ENCODE data around the gene EFCAB8.
"Not testable (repeated sequence)": the region's sequence is repeated elsewhere in the genome, so short reads cannot be mapped to it uniquely, and the experiment has no call there.

Gene EFCAB8

DNA sequence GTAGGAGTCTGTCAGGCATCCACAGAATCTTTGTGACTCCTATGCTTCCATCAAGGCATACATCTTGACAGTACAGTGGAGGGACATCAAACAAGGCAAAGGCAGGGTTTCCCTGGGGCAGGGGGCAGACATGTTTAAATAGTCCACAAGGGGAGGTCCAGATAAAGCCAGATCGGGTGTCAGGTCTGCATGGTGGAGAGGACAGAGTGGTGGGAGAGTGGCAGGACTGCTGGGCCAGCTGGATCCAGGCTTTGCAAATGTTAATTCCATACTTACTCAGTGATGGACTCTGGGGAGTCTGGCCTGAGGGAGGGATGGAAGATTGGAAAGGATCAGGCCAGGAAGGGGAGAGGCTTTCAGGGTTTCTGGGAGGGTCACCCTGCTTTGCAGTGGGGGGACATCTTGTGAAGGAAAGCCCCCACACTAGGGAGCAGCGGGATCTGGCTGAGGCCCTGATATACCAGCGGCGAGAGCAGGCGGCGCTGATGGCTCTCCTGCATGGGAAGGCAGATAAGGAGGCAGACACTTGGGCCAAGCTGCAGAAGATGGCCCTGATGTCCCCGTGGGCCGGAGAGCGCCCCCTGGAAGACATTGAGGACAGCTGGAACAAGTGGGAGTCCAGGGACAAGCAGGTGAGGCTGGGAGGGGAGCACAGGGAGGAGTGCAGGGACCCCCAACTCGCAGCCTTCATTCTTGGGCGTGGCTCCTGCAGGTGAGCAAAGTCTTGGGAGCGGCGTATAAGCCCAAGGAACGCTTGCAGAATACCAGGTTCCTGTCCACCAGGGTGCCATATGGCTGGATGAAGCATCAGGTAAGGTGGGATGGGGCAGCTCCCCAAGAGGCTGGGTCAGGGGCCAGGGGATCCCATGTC, 100.9 kb downstream of the EFCAB8 start:
- DNase-seq (ENCODE audit: low read depth), result no peak
- no peak for TF ChIP-seq CTCF (IDR thresholded peaks at IDR 0.05; ENCODE audit: low read length, missing control alignments)
- H3K4me3 ChIP-seq (replicated peaks; ENCODE audit: low read depth, low read length), result no peak overlapping the region

DNA sequence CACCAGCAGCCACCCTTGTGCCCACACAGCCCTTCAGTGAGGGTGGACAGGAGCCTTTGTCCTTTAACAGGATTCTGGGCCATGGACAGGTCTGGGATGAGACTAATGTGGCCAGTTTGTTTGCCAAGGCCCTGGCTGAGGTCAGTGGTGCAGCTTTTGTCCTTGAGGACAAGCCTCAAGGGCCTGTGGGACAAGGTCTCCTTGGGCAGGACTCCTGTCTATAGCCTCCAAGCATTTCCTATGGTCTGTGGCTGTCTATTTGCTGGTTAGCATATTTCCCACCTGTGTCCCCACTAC, 101.4 kb downstream of the EFCAB8 start:
- no peak overlapping the region for H3K4me3 ChIP-seq (replicated peaks; ENCODE audit: low read depth, low read length)
- DNase-seq (ENCODE audit: low read depth), result no peak
- TF ChIP-seq CTCF (IDR thresholded peaks at IDR 0.05; ENCODE audit: low read length, missing control alignments), result no peak

DNA sequence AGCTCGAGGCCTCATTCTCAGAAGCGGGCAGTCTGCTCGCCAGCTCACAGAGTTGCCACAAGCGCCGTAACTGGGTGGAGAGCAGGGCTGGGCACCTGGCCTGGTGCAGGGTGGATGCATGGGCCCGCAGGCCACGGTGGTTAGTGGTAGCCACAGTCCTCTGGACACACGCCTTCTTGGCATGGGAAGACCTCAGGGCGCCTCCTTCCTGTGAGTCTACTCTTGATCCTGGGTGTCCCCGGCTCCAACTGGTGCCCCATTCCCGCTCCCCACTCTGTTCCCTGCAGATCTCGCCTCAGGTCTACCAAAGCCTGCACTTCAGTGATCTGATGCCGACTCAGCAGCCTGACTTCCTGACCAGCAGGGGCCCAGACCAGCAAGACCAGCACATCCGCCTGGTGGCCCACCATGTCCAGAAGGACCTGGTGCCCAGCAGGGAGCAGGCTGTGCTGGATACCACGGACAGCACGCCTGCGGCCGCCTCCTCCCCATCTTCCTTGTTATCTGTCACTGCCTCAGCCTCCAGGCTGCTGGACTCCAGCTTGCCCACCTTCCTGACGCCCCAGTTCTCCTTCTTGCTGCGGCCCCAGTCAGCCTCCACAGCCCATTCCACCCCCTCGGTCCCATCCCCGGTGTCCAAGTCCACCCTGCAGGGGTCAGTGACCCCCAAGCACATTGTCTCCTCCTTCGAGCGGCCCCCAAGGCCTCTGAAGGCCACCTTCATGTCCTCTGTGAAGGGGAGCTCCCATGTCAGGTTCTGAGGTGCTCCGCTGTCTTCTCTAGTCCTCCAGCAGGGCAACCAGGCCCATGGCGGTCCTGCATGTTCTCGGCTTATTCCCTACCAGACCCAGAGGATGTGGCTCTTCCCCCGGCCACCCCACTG, 102.4 kb downstream of the EFCAB8 start:
- no peak for DNase-seq (ENCODE audit: low read depth)
- no peak overlapping the region for H3K4me3 ChIP-seq (replicated peaks; ENCODE audit: low read depth, low read length)
- no peak for TF ChIP-seq CTCF (IDR thresholded peaks at IDR 0.05; ENCODE audit: low read length, missing control alignments)

DNA sequence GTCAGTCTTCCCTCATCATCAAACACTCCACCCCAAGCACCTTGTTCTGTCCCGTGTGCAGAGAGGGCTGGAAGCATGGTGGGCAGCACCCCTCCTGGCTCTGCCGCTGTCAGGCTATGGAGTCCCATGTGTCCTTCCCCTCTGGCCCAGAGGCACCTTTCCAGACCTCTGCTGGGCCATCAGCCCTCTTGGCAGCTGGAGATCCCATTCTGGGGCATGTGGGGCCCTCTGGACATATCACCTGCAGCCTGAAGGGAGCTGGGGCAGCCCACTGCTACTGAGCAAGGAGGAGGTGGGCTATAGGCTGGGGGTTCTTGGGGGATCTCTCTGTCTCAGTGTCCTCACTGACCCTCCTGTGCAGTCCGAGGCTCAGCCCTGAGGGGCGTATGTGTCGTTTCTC, 103.3 kb downstream of the EFCAB8 start:
- TF ChIP-seq CTCF (IDR thresholded peaks at IDR 0.05; ENCODE audit: low read length, missing control alignments), result no peak
- no peak overlapping the region for H3K4me3 ChIP-seq (replicated peaks; ENCODE audit: low read depth, low read length)
- no peak for DNase-seq (ENCODE audit: low read depth)

GRCh38 chr20:32962646-32963045, 103.9 kb downstream of the EFCAB8 start:
- not testable (repeated sequence) for H3K4me3 ChIP-seq (replicated peaks; ENCODE audit: low read depth, low read length); DNase-seq (ENCODE audit: low read depth)

DNA sequence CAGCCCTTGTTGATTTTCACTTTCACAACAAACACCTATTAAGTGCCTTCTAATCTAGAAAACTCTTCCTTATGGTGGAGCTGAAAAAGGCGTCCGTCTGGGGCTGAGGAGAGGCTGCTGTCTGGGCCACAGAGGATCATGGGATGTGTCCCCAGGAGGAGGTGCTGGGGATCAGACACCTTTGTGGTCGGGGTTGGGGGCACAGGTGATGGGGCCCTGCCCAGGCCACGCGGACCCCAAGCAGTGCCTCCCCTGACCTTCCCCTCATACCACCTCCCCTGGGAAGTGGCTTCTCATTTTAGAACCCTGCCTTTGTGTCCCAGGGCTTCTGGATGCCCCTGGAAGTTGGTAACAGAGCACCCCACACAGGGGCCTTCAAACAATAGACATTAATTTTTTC, 104.5 kb downstream of the EFCAB8 start:
- H3K4me3 ChIP-seq (replicated peaks; ENCODE audit: low read depth, low read length), result no peak overlapping the region
- TF ChIP-seq CTCF (IDR thresholded peaks at IDR 0.05; ENCODE audit: low read length, missing control alignments), result no peak
- DNase-seq (ENCODE audit: low read depth), result no peak

DNA sequence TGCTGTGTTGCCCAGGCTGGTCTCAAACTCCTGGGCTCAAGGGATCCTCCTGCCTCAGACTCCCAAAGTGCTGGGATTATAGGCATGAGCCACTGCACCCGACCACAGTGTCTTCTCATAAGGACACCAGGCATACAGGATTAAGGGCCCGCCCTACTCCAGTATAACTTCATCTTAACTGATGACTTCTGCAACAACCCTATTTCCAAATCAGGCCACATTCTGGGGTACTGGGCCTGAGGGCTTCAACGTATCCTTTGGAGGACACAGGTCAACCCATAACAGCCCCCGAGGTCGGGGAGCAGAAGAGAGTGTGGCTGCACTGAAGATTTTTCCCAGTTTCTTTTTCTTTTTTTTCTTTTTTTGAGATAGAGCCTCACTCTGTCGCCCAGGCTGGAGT, 105.9 kb downstream of the EFCAB8 start:
- TF ChIP-seq CTCF (IDR thresholded peaks at IDR 0.05; ENCODE audit: low read length, missing control alignments), result no peak
- DNase-seq (ENCODE audit: low read depth), result no peak
- H3K4me3 ChIP-seq (replicated peaks; ENCODE audit: low read depth, low read length), result no peak overlapping the region

All from fibroblast of pulmonary artery (primary cell).